CD4-positive, alpha-beta T cell treated with Interleukin-15 for 1 hour (primary cell): ENCODE measurements around the gene PSMB10.
"Not testable (repeated sequence)": the region's sequence is repeated elsewhere in the genome, so short reads cannot be mapped to it uniquely, and the experiment has no call there.

Experiments used
- DNase-seq: peaks from one replicate; pipeline ENCODE4 v3.0.0-alpha.2; 2020

PSMB10 gene

GRCh38 chr16:67924140-67924906, 12.3 kb downstream of the PSMB10 start:
- no peak for DNase-seq

GRCh38 chr16:67923414-67924116, 13.1 kb downstream of the PSMB10 start:
- DNase-seq = no peak

- DNase-seq = no peak
These were observed 13.9 kb downstream of the PSMB10 start for GRCh38 chr16:67922740-67923139.

GRCh38 chr16:67922221-67922620, 14.4 kb downstream of the PSMB10 start:
- DNase-seq = no peak

- DNase-seq = no peak
These were observed 16.9 kb downstream of the PSMB10 start for GRCh38 chr16:67919622-67920221.

GRCh38 chr16:67917852-67918236, 18.8 kb downstream of the PSMB10 start:
- DNase-seq = no peak

- no peak for DNase-seq
These were observed 19.4 kb downstream of the PSMB10 start for GRCh38 chr16:67917140-67917851.

GRCh38 chr16:67915831-67916723, 20.6 kb downstream of the PSMB10 start:
- DNase-seq = no peak

- not testable (repeated sequence) for DNase-seq
These were observed 21.2 kb downstream of the PSMB10 start for GRCh38 chr16:67915496-67915769.

- DNase-seq = no peak
These were observed 21.7 kb downstream of the PSMB10 start for GRCh38 chr16:67914758-67915495.

GRCh38 chr16:67910158-67910557, 26.5 kb downstream of the PSMB10 start:
- no peak for DNase-seq

- DNase-seq = no peak
These were observed 27.5 kb downstream of the PSMB10 start for GRCh38 chr16:67909056-67909742.

- DNase-seq = no peak
These were observed 29.1 kb downstream of the PSMB10 start for GRCh38 chr16:67907397-67908180.

- no peak for DNase-seq
These were observed 33.8 kb downstream of the PSMB10 start for GRCh38 chr16:67902831-67903230.

- no peak for DNase-seq
These were observed 34.9 kb downstream of the PSMB10 start for GRCh38 chr16:67901734-67902133.

- DNase-seq = no peak
These were observed 39.4 kb downstream of the PSMB10 start for GRCh38 chr16:67897231-67897630.

- no peak for DNase-seq
These were observed 42.8 kb downstream of the PSMB10 start for GRCh38 chr16:67893743-67894399.

GRCh38 chr16:67892899-67893742, 43.5 kb downstream of the PSMB10 start, which contains the start of gene PSKH1:
Gene PSKH1 (plus strand): TSS chr16:67893254. CDS start chr16:67908750, 15,496 bp downstream.
- peak; percentile 92 for DNase-seq

GRCh38 chr16:67892375-67892774, 44.3 kb downstream of the PSMB10 start:
- no peak for DNase-seq
